A673 (cell line): Measurements from ENCODE around the gene PER2. TPM values are rescaled to one million over a fixed set of nuclear protein-coding genes. Genes with fewer than 3 reads are reported as not detected.

Experiments used
- BruUV-seq: library from RNA; stranded (reverse); fragments of 400-500 nt; replicated peaks from 2 replicates; lab custom pipeline; 2021; lab: Mats Ljungman, UMichigan
- CTCF ChIA-PET: fragments of 300-600 bp; sonication (Branson Sonifier 250); formaldehyde crosslinking; loops from one replicate; lab custom pipeline; 2022; ENCODE audit warnings: antibody characterized with exemption; lab: Charles Lee
- POLR2A ChIA-PET: fragments of 300-600 bp; sonication (Branson Sonifier 250); formaldehyde crosslinking; loops from one replicate; lab custom pipeline; 2022; ENCODE audit warnings: antibody characterized with exemption; ENCODE audit not compliant: low non-redundant PET; lab: Charles Lee
- DNase-seq: peaks from one replicate; pipeline ENCODE4 v3.0.0-alpha.2; 2015; ENCODE audit warnings: low spot score
- H3K27ac ChIP-seq: fragments of 200-600 bp; sonication (generic); 2 replicates; pipeline ENCODE4 v1.5.1; 2016; ENCODE audit warnings: mixed run types, low read depth, mild to moderate bottlenecking, mixed read lengths, antibody characterized with exemption, low read length; ENCODE audit not compliant: poor library complexity, severe bottlenecking
- H3K27me3 ChIP-seq: fragments of 200-600 bp; sonication (generic); replicated peaks from 2 replicates; pipeline ENCODE4 v1.6.1; 2017; ENCODE audit warnings: mixed run types, low read depth, mild to moderate bottlenecking, mixed read lengths, antibody characterized with exemption, low read length; ENCODE audit not compliant: insufficient read depth, poor library complexity
- H3K36me3 ChIP-seq: fragments of 200-600 bp; sonication (generic); 2 replicates; pipeline ENCODE4 v1.6.1; 2016; ENCODE audit warnings: mixed run types, mild to moderate bottlenecking, mixed read lengths, antibody characterized with exemption, low read length; ENCODE audit not compliant: insufficient read depth, poor library complexity, severe bottlenecking
- H3K4me1 ChIP-seq: fragments of 200-600 bp; sonication (generic); 2 replicates; pipeline ENCODE4 v1.6.1; 2017; ENCODE audit warnings: mixed run types, mild to moderate bottlenecking, mixed read lengths, antibody characterized with exemption, low read length; ENCODE audit not compliant: insufficient read depth, poor library complexity, severe bottlenecking
- H3K4me3 ChIP-seq: fragments of 200-600 bp; sonication (generic); 2 replicates; pipeline ENCODE4 v1.5.1; 2016; ENCODE audit warnings: low read depth, mixed run types, mild to moderate bottlenecking, mixed read lengths, low read length; ENCODE audit not compliant: poor library complexity, severe bottlenecking
- H3K9me3 ChIP-seq: fragments of 200-600 bp; sonication (generic); 2 replicates; pipeline ENCODE4 v1.6.1; 2016; ENCODE audit warnings: mixed run types, low read depth, mild to moderate bottlenecking, mixed read lengths, antibody characterized with exemption, low read length; ENCODE audit not compliant: poor library complexity, severe bottlenecking
- EZH2 ChIP-seq: fragments of 200-600 bp; sonication (generic); IDR thresholded peaks from 2 replicates; pipeline ENCODE4 v1.6.1; 2017; ENCODE audit warnings: borderline replicate concordance, low read depth, mild to moderate bottlenecking, mixed read lengths, antibody characterized with exemption, low read length; ENCODE audit not compliant: poor library complexity, severe bottlenecking
- intact Hi-C: fragments of 100-400 bp; cut with micrococcal nuclease; formaldehyde crosslinking; loops from one replicate; pipeline ENCODE4 v1.10.0; 2022; ENCODE audit not compliant: unreplicated experiment
- total RNA-seq: library from RNA; stranded (reverse); gene quantifications from 2 replicates; pipeline ENCODE4 v1.2.3, GENCODE V29; 2021
- TF ChIP-seq, protein P1 (sequence below): fragments of 300-800, 200-600 bp; sonication (generic); conservative IDR thresholded peaks from 2 replicates; pipeline ENCODE4 v1.5.1; 2017; ENCODE audit warnings: low read depth, mild to moderate bottlenecking, antibody characterized with exemption, low read length, moderate library complexity, mixed read lengths

PER2 gene
- total RNA-seq, 1 experiment from 2014 or later = 7.5 TPM

DNA sequence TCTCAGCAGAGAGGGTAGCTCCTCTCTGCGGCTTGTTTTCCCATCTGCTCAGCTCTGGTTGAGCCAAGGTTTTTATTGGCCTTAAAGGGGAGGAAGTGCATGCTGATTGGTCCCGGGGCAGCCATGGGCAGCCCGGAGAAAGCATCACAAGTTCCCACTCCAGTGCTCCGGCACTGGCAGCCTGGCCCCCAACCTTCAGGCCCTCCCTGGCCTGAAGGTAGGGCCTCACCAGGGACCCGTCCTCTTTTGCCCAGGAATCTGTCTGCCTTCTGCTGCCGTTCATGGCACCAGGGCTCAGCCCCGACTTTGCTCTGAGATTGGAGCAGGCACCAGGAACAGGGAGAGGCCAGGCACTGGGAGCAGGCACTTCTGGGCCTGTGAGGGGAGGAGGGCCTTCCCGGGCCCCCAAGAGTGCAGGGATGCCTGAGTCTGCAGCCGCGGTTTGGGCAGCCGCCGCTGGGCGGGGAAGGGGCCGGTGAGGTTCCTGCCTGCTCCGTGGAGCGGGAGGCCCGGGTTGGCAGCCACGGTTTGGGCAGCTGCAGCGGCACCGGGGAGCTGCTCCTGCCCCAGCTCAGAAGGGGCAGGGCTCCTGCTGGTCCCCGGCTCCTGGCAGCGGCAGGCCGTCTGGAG, 67.4 kb downstream of the PER2 start:
- CTCF ChIA-PET = interaction anchor here (0.7 kb wide), 1 partner anchor 18 kb away, joined by 4 read pairs; no protein-coding TSS in a partner anchor

DNA sequence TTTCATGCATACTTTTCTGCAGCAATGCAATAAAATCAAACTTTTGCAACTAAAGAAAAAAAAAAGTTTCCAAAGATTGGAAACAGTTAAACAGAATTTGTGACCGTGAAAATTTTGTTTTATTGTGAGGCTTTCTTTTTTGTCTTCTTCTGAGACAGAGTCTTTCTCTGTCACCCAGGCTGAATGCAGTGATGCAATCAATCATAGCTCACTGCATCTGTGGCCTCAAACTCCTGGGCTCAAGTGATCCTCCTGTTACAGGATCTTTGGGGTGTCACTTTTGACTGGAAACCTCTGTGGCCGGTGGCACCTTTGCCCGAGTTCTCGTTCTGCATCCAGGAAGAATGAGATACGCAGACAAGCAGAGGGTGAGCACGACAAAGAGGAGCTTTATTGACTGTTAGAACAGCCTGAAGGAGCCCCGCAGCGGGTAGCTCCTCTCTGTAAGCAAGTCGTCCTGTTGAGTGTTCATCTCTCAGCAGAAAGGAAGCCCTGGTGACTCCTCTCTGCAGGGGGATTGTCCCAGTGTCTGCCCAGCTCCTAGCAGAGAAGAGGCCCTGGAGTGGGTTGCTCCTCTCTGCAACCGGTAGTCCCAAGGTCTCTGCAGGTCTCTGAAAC, 68.0 kb downstream of the PER2 start:
- Histone ChIP-seq H3K4me1 (peaks cover 5% of the 10 kb centered on the region), H3K9me3 (peaks cover 4% of the 10 kb centered on the region), H3K4me3 (no peak overlapping the region), H3K27me3 (no peaks in the 10 kb centered on the region), H3K36me3 (no peaks in the 10 kb centered on the region), H3K27ac (no peak overlapping the region)
- intact Hi-C loops = no loop called here
- ChIA-PET POLR2A (no interaction called here), CTCF (no interaction called here)
- BruUV-seq = no TSS peak
- no peak for DNase-seq
- TF ChIP-seq, protein P1, sequence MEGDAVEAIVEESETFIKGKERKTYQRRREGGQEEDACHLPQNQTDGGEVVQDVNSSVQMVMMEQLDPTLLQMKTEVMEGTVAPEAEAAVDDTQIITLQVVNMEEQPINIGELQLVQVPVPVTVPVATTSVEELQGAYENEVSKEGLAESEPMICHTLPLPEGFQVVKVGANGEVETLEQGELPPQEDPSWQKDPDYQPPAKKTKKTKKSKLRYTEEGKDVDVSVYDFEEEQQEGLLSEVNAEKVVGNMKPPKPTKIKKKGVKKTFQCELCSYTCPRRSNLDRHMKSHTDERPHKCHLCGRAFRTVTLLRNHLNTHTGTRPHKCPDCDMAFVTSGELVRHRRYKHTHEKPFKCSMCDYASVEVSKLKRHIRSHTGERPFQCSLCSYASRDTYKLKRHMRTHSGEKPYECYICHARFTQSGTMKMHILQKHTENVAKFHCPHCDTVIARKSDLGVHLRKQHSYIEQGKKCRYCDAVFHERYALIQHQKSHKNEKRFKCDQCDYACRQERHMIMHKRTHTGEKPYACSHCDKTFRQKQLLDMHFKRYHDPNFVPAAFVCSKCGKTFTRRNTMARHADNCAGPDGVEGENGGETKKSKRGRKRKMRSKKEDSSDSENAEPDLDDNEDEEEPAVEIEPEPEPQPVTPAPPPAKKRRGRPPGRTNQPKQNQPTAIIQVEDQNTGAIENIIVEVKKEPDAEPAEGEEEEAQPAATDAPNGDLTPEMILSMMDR = no peak
- TF ChIP-seq EZH2 = no peak

More for the DNA sequence above, 67.4 kb downstream of the PER2 start:
- intact Hi-C loops = no loop called here
- peaks cover 11% of the 10 kb centered on the region for H3K4me1 ChIP-seq
- peaks cover 4% of the 10 kb centered on the region for H3K9me3 ChIP-seq
- POLR2A ChIA-PET = no interaction called here
- BruUV-seq = no TSS peak
- no peak for DNase-seq
- H3K27ac ChIP-seq = no peak overlapping the region
- H3K27me3 ChIP-seq = no peaks in the 10 kb centered on the region
- no peak overlapping the region for H3K4me3 ChIP-seq
- H3K36me3 ChIP-seq = no peaks in the 10 kb centered on the region
- TF ChIP-seq, protein P1 = no peak
- TF ChIP-seq EZH2 = no peak

DNA sequence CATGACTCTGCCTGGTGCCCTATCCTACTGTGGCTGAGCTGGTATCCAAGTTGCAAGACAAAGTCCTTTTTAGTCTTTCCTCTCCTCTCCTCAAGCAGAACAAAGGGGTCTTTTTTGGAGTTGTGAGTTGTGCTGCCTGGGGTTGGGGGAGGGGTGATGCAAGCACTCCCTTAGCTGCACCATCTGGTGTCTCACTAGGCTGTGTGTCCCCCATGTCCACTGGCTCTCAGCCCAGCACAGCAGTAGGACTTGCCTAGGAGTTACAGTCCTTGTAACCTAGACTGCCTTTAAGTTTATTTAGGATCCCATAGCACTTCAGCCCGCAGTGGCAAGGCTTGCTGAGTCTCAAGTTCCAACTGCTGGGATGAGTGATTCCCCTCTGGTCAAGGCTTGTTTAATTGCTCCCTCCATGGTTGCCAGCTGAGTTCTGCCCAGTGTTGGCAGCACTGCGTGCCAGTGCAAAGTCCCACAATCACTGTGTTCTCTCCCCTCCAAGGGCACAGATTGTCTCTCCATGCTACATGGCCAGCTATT, 71.7 kb downstream of the PER2 start:
- peaks cover 4% of the 10 kb centered on the region for H3K9me3 ChIP-seq
- CTCF ChIA-PET = no interaction called here
- no peaks in the 10 kb centered on the region for H3K36me3 ChIP-seq
- TF ChIP-seq EZH2 = no peak
- TF ChIP-seq, protein P1 = no peak
- H3K4me3 ChIP-seq = no peak overlapping the region
- POLR2A ChIA-PET = no interaction called here
- H3K4me1 ChIP-seq = no peaks in the 10 kb centered on the region
- DNase-seq = no peak
- H3K27me3 ChIP-seq = no peaks in the 10 kb centered on the region
- no TSS peak for BruUV-seq
- no peak overlapping the region for H3K27ac ChIP-seq
- intact Hi-C loops = no loop called here
